ENCODE measurements around the gene HBEGF.
"Not testable (repeated sequence)": the region's sequence is repeated elsewhere in the genome, so short reads cannot be mapped to it uniquely, and the experiment has no call there.

Gene HBEGF

GRCh38 chr5:140360681-140361479 lies 14.5 kb upstream of the HBEGF start:
- DNase-seq = no peak

- DNase-seq = no peak
Observed at GRCh38 chr5:140360101-140360500, 13.7 kb upstream of the HBEGF start, which contains the start of gene SLC4A9. Gene SLC4A9, plus strand, starts transcription at chr5:140360194. Its CDS starts 43 bp downstream, at chr5:140360237.

- DNase-seq = no peak
Observed at GRCh38 chr5:140358738-140359310, 12.4 kb upstream of the HBEGF start.

- peak; percentile 23 for DNase-seq
Observed at GRCh38 chr5:140357726-140358093, 11.3 kb upstream of the HBEGF start.

- DNase-seq = no peak
Observed at GRCh38 chr5:140356853-140357725, 10.7 kb upstream of the HBEGF start.

GRCh38 chr5:140355546-140355945 lies 9.1 kb upstream of the HBEGF start:
- no peak for DNase-seq

- no peak for DNase-seq
Observed at GRCh38 chr5:140351609-140352334, 5.4 kb upstream of the HBEGF start.

GRCh38 chr5:140349244-140349643 lies 2.8 kb upstream of the HBEGF start:
- no peak for DNase-seq

- DNase-seq = no peak
Observed at GRCh38 chr5:140348104-140348503, 1.7 kb upstream of the HBEGF start.

GRCh38 chr5:140347360-140347759 lies 957 bp upstream of the HBEGF start:
- no peak for DNase-seq

- no peak for DNase-seq
Observed at GRCh38 chr5:140345919-140346347, 470 bp downstream of the HBEGF start.

- DNase-seq = no peak
Observed at GRCh38 chr5:140344683-140345423, 1.6 kb downstream of the HBEGF start.

GRCh38 chr5:140343849-140344248 lies 2.6 kb downstream of the HBEGF start:
- DNase-seq = not testable (repeated sequence)

GRCh38 chr5:140342896-140343295 lies 3.5 kb downstream of the HBEGF start:
- no peak for DNase-seq

- no peak for DNase-seq
Observed at GRCh38 chr5:140342287-140342686, 4.1 kb downstream of the HBEGF start.

GRCh38 chr5:140341591-140341990 lies 4.8 kb downstream of the HBEGF start:
- no peak for DNase-seq

- DNase-seq = no peak
Observed at GRCh38 chr5:140340605-140341121, 5.7 kb downstream of the HBEGF start.

GRCh38 chr5:140339636-140340035 lies 6.8 kb downstream of the HBEGF start:
- no peak for DNase-seq

GRCh38 chr5:140338908-140339307 lies 7.5 kb downstream of the HBEGF start:
- DNase-seq = no peak

- no peak for DNase-seq
Observed at GRCh38 chr5:140338336-140338735, 8.1 kb downstream of the HBEGF start.

GRCh38 chr5:140337880-140338279 lies 8.5 kb downstream of the HBEGF start:
- no peak for DNase-seq

GRCh38 chr5:140336388-140336787 lies 10.0 kb downstream of the HBEGF start:
- DNase-seq = no peak
